Transverse colon (tissue), 4 donors: ENCODE results near the gene FBXO44.

Experiments
- EP300 ChIP-seq: sonication (generic); formaldehyde crosslinking; IDR thresholded peaks from one replicate; pipeline ENCODE4 v1.6.1; 2017; ENCODE audit warnings: antibody characterized with exemption, low read depth
- POLR2A ChIP-seq: fragments of 450-650 bp; IDR thresholded peaks from one replicate; pipeline ENCODE4 v1.6.1; 2016; ENCODE audit warnings: antibody characterized with exemption, mild to moderate bottlenecking, moderate library complexity
- POLR2AphosphoS5 ChIP-seq, 3 donors: sonication (generic); formaldehyde crosslinking; IDR thresholded peaks; one replicate each; pipeline ENCODE4 v1.6.1; 2016; ENCODE audit warnings: antibody characterized with exemption in 3 of 3
- TF ChIP-seq, protein P1 (sequence below), 5 experiments: fragments of 200-600 bp in 3 of 5; fragments of 450-650 bp in 2 of 5; sonication (generic) in 3 of 5; IDR thresholded peaks; 1 replicate in 2 of 5; 2 replicates in 3 of 5; pipeline ENCODE4 v1.5.1; 2016 to 2017; ENCODE audit warnings: antibody characterized with exemption in 5 of 5, inconsistent platforms in 3 of 5, mild to moderate bottlenecking in 2 of 5, moderate library complexity in 1 of 5

DNA sequence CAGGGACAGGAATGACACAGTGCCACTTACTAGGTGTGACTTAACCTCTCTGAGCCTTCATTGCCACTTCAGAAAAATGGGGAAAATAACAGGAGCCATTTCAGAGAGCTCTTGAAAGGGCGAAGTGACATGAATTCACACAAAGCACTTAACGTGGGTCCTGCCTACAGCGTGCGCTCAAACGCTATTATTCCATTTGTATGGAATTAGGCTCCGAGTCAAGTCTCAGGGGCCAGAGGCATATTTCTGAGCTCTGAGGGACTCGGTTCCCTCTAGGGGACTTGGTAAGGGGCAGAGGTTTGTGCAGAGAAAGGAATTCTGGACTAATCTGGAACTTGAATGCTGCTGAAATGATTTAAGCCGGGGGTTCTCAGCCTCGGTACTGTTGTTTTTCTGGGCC lies 50.9 kb downstream of the FBXO44 start:
- TF ChIP-seq, protein P1, sequence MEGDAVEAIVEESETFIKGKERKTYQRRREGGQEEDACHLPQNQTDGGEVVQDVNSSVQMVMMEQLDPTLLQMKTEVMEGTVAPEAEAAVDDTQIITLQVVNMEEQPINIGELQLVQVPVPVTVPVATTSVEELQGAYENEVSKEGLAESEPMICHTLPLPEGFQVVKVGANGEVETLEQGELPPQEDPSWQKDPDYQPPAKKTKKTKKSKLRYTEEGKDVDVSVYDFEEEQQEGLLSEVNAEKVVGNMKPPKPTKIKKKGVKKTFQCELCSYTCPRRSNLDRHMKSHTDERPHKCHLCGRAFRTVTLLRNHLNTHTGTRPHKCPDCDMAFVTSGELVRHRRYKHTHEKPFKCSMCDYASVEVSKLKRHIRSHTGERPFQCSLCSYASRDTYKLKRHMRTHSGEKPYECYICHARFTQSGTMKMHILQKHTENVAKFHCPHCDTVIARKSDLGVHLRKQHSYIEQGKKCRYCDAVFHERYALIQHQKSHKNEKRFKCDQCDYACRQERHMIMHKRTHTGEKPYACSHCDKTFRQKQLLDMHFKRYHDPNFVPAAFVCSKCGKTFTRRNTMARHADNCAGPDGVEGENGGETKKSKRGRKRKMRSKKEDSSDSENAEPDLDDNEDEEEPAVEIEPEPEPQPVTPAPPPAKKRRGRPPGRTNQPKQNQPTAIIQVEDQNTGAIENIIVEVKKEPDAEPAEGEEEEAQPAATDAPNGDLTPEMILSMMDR (IDR thresholded peaks at IDR 0.05): no peak
- no peak for TF ChIP-seq POLR2A
- TF ChIP-seq EP300: no peak
- TF ChIP-seq POLR2AphosphoS5 (IDR thresholded peaks at IDR 0.05): no peak
